Dedifferentiated amniotic fluid mesenchymal stem cell (primary cell): ENCODE measurements around the gene CTSF.
"Not testable (repeated sequence)": the region's sequence is repeated elsewhere in the genome, so short reads cannot be mapped to it uniquely, and the experiment has no call there.

ENCODE experiments used
- DNase-seq: peaks from one replicate; pipeline ENCODE4 v3.0.0-alpha.2; 2016; ENCODE audit errors: extremely low spot score

The CTSF gene

GRCh38 chr11:66568124-66568916 is at the start of gene CTSF:
Gene CTSF, minus strand, starts transcription at chr11:66568606. Its CDS starts 120 bp downstream, at chr11:66568486.
- peak; percentile 59 for DNase-seq

- DNase-seq, result peak; percentile 34
Observed at GRCh38 chr11:66617155-66617834, 48.9 kb upstream of the CTSF start.

- DNase-seq, result peak; percentile 99
Observed at GRCh38 chr11:66616379-66617154, 48.2 kb upstream of the CTSF start, which contains the start of gene RBM14. Gene RBM14, plus strand, starts transcription at chr11:66616630. Its CDS starts 91 bp downstream, at chr11:66616721.

GRCh38 chr11:66614073-66614472 is 45.7 kb upstream of the CTSF start:
- no peak for DNase-seq

GRCh38 chr11:66612458-66612857 is 44.1 kb upstream of the CTSF start:
- no peak for DNase-seq

GRCh38 chr11:66609721-66610617 is 41.6 kb upstream of the CTSF start:
- no peak for DNase-seq

- DNase-seq, result peak; percentile 49
Observed at GRCh38 chr11:66607126-66607834, 38.9 kb upstream of the CTSF start.

GRCh38 chr11:66606608-66607007 is 38.2 kb upstream of the CTSF start:
- DNase-seq, result not testable (repeated sequence)

GRCh38 chr11:66604155-66604554 is 35.7 kb upstream of the CTSF start:
- no peak for DNase-seq

GRCh38 chr11:66603072-66603471 is 34.7 kb upstream of the CTSF start:
- DNase-seq, result no peak

GRCh38 chr11:66600631-66601233 is 32.3 kb upstream of the CTSF start:
- no peak for DNase-seq

GRCh38 chr11:66600219-66600618 is 31.8 kb upstream of the CTSF start:
- DNase-seq, result no peak

- no peak for DNase-seq
Observed at GRCh38 chr11:66598993-66599392, 30.6 kb upstream of the CTSF start.

- no peak for DNase-seq
Observed at GRCh38 chr11:66595245-66595904, 27.0 kb upstream of the CTSF start.

- no peak for DNase-seq
Observed at GRCh38 chr11:66593650-66594049, 25.2 kb upstream of the CTSF start.

- DNase-seq, result no peak
Observed at GRCh38 chr11:66593303-66593635, 24.9 kb upstream of the CTSF start.

GRCh38 chr11:66592457-66593302 is 24.3 kb upstream of the CTSF start, which contains the start of the genes CCDC87 and CCS:
Gene CCDC87, minus strand, starts transcription at chr11:66593063. Its CDS starts 48 bp downstream, at chr11:66593015.
Gene CCS, plus strand, starts transcription at chr11:66593185. Its CDS starts 77 bp downstream, at chr11:66593262.
- peak; percentile 94 for DNase-seq

GRCh38 chr11:66591175-66591574 is 22.8 kb upstream of the CTSF start:
- no peak for DNase-seq
